Activated CD4-positive, alpha-beta T cell treated with anti-CD3 and anti-CD28 coated beads, Interleukin-2, amount 50 U/mL, for 16 hours (primary cell): ENCODE data around the gene MAG.

Experiments
- DNase-seq: peaks from one replicate; pipeline ENCODE4 v3.0.0-alpha.2; 2020

The MAG gene

GRCh38 chr19:35291916-35292315, at the start of gene MAG:
TSS of gene MAG (plus strand) at chr19:35292161. CDS start at chr19:35295409, 3,248 bp downstream.
- no peak for DNase-seq

- DNase-seq: no peak
These were observed 45.4 kb upstream of the MAG start for GRCh38 chr19:35246466-35247092.

GRCh38 chr19:35247526-35248309, 44.2 kb upstream of the MAG start:
- DNase-seq: no peak

- no peak for DNase-seq
These were observed 43.4 kb upstream of the MAG start, which contains the start of gene LSR for GRCh38 chr19:35248310-35249145. TSS of gene LSR (plus strand) at chr19:35249002. CDS start at chr19:35249023, 21 bp downstream.

GRCh38 chr19:35249146-35249847, 42.7 kb upstream of the MAG start:
- no peak for DNase-seq

- DNase-seq: no peak
These were observed 41.9 kb upstream of the MAG start for GRCh38 chr19:35249848-35250711.

- no peak for DNase-seq
These were observed 40.5 kb upstream of the MAG start for GRCh38 chr19:35251456-35251855.

GRCh38 chr19:35253316-35254286, 38.4 kb upstream of the MAG start:
- DNase-seq: no peak

GRCh38 chr19:35254341-35255297, 37.3 kb upstream of the MAG start:
- no peak for DNase-seq

- DNase-seq: no peak
These were observed 35.4 kb upstream of the MAG start for GRCh38 chr19:35256566-35256965.

- DNase-seq: no peak
These were observed 34.9 kb upstream of the MAG start for GRCh38 chr19:35257113-35257461.

- DNase-seq: no peak
These were observed 31.2 kb upstream of the MAG start for GRCh38 chr19:35260694-35261304.

GRCh38 chr19:35261356-35262100, 30.4 kb upstream of the MAG start:
- DNase-seq: no peak

- no peak for DNase-seq
These were observed 29.7 kb upstream of the MAG start for GRCh38 chr19:35262101-35262761.

- no peak for DNase-seq
These were observed 27.5 kb upstream of the MAG start for GRCh38 chr19:35264268-35265125.

- no peak for DNase-seq
These were observed 26.6 kb upstream of the MAG start for GRCh38 chr19:35265126-35265899.
